Muscle layer of colon (tissue), 2 donors: ENCODE data around the gene RNU5B-1.

Source experiments
- H3K27ac ChIP-seq: one replicate; pipeline ENCODE4 v1.7.0; 2013; ENCODE audit warnings: low read depth, mild to moderate bottlenecking, low read length, moderate library complexity
- H3K27me3 ChIP-seq, 2 donors: one replicate each; pipeline ENCODE4 v1.7.0; 2013; ENCODE audit warnings: low read length in 2 of 2, mild to moderate bottlenecking in 2 of 2; ENCODE audit not compliant: insufficient read depth in 2 of 2, control insufficient read depth in 1 of 2
- H3K36me3 ChIP-seq: one replicate; pipeline ENCODE4 v1.7.0; 2013; ENCODE audit warnings: mild to moderate bottlenecking, low read length; ENCODE audit not compliant: insufficient read depth
- H3K4me1 ChIP-seq: one replicate; pipeline ENCODE4 v1.7.0; 2013; ENCODE audit warnings: mild to moderate bottlenecking, low read length; ENCODE audit not compliant: insufficient read depth
- H3K4me3 ChIP-seq, 2 donors: one replicate each; pipeline ENCODE4 v1.7.0; 2013; ENCODE audit warnings: low read length in 2 of 2, low read depth in 1 of 2, mild to moderate bottlenecking in 1 of 2, moderate library complexity in 1 of 2
- H3K9ac ChIP-seq: one replicate; pipeline ENCODE4 v1.7.0; 2013; ENCODE audit warnings: low read length
- H3K9me3 ChIP-seq: one replicate; pipeline ENCODE4 v1.7.0; 2013; ENCODE audit warnings: mild to moderate bottlenecking, low read length
- donor health status: abdominal sarcoma.
- donor health status: Adenocarcinoma of cecum.

Gene RNU5B-1

GRCh38 chr15:65329984-65330735, 25.7 kb downstream of the RNU5B-1 start:
- no peak overlapping the region for H3K27ac ChIP-seq
- no peaks in the 10 kb centered on the region for H3K9me3 ChIP-seq
- H3K27me3 ChIP-seq, result no peaks in the 10 kb centered on the region
- no peaks in the 10 kb centered on the region for H3K36me3 ChIP-seq
- H3K4me3 ChIP-seq, result no peak overlapping the region
- no peaks in the 10 kb centered on the region for H3K4me1 ChIP-seq
- no peak overlapping the region for H3K9ac ChIP-seq

GRCh38 chr15:65330934-65331645, 26.6 kb downstream of the RNU5B-1 start:
- Histone ChIP-seq H3K27me3 (no peaks in the 10 kb centered on the region), H3K9me3 (no peaks in the 10 kb centered on the region), H3K4me1 (no peaks in the 10 kb centered on the region), H3K9ac (no peak overlapping the region), H3K4me3 (no peak overlapping the region), H3K36me3 (no peaks in the 10 kb centered on the region), H3K27ac (no peak overlapping the region)

- Histone ChIP-seq H3K9me3 (no peaks in the 10 kb centered on the region), H3K27ac (no peak overlapping the region), H3K4me3 (no peak overlapping the region), H3K9ac (no peak overlapping the region), H3K36me3 (no peaks in the 10 kb centered on the region), H3K27me3 (no peaks in the 10 kb centered on the region), H3K4me1 (no peaks in the 10 kb centered on the region)
Measured at GRCh38 chr15:65331811-65332210, 27.3 kb downstream of the RNU5B-1 start.

GRCh38 chr15:65332391-65333147, 28.1 kb downstream of the RNU5B-1 start:
- no peaks in the 10 kb centered on the region for H3K4me1 ChIP-seq
- no peak overlapping the region for H3K4me3 ChIP-seq
- no peaks in the 10 kb centered on the region for H3K27me3 ChIP-seq
- H3K9me3 ChIP-seq, result no peaks in the 10 kb centered on the region
- H3K27ac ChIP-seq, result no peak overlapping the region
- H3K9ac ChIP-seq, result no peak overlapping the region
- H3K36me3 ChIP-seq, result no peaks in the 10 kb centered on the region

GRCh38 chr15:65333148-65333820, 28.8 kb downstream of the RNU5B-1 start:
- no peak overlapping the region for H3K4me3 ChIP-seq
- no peak overlapping the region for H3K9ac ChIP-seq
- no peak overlapping the region for H3K27ac ChIP-seq
- H3K9me3 ChIP-seq, result no peaks in the 10 kb centered on the region
- H3K36me3 ChIP-seq, result no peaks in the 10 kb centered on the region
- no peaks in the 10 kb centered on the region for H3K4me1 ChIP-seq
- H3K27me3 ChIP-seq, result no peaks in the 10 kb centered on the region

GRCh38 chr15:65333856-65334255, 29.4 kb downstream of the RNU5B-1 start:
- Histone ChIP-seq H3K27ac (no peak overlapping the region), H3K36me3 (no peaks in the 10 kb centered on the region), H3K9ac (no peak overlapping the region), H3K9me3 (no peaks in the 10 kb centered on the region), H3K4me3 (no peak overlapping the region), H3K27me3 (no peaks in the 10 kb centered on the region), H3K4me1 (no peaks in the 10 kb centered on the region)

GRCh38 chr15:65334586-65335231, 30.2 kb downstream of the RNU5B-1 start:
- no peaks in the 10 kb centered on the region for H3K36me3 ChIP-seq
- H3K4me1 ChIP-seq, result no peaks in the 10 kb centered on the region
- H3K27ac ChIP-seq, result no peak overlapping the region
- no peaks in the 10 kb centered on the region for H3K9me3 ChIP-seq
- H3K9ac ChIP-seq, result no peak overlapping the region
- no peak overlapping the region for H3K4me3 ChIP-seq
- H3K27me3 ChIP-seq, result no peaks in the 10 kb centered on the region

GRCh38 chr15:65335278-65336055, 31.0 kb downstream of the RNU5B-1 start:
- no peak overlapping the region for H3K27ac ChIP-seq
- H3K36me3 ChIP-seq, result no peaks in the 10 kb centered on the region
- no peak overlapping the region for H3K9ac ChIP-seq
- no peak overlapping the region for H3K4me3 ChIP-seq
- H3K9me3 ChIP-seq, result no peaks in the 10 kb centered on the region
- H3K4me1 ChIP-seq, result no peaks in the 10 kb centered on the region
- H3K27me3 ChIP-seq, result no peaks in the 10 kb centered on the region

- no peaks in the 10 kb centered on the region for H3K4me1 ChIP-seq
- no peaks in the 10 kb centered on the region for H3K36me3 ChIP-seq
- H3K4me3 ChIP-seq, result no peak overlapping the region
- no peaks in the 10 kb centered on the region for H3K27me3 ChIP-seq
- H3K27ac ChIP-seq, result no peak overlapping the region
- no peak overlapping the region for H3K9ac ChIP-seq
- H3K9me3 ChIP-seq, result no peaks in the 10 kb centered on the region
Measured at GRCh38 chr15:65336493-65337435, 32.3 kb downstream of the RNU5B-1 start.
